ENCODE data around the gene TSPEAR.
"Not testable (repeated sequence)": the region's sequence is repeated elsewhere in the genome, so short reads cannot be mapped to it uniquely, and the experiment has no call there.

Gene TSPEAR

GRCh38 chr21:44697811-44698734 lies 13.3 kb downstream of the TSPEAR start:
- Histone ChIP-seq H3K27me3 (ENCODE audit: control insufficient read depth in 1 of 2, insufficient read depth in 2 of 2, low read length in 2 of 2) (peaks cover 5 to 51% of the 10 kb centered on the region in 2 donors), H3K36me3 (ENCODE audit: insufficient read depth, low read length) (no peaks in the 10 kb centered on the region), H3K4me1 (ENCODE audit: insufficient read depth, low read length) (no peaks in the 10 kb centered on the region), H3K27ac (ENCODE audit: low read depth, low read length) (no peak overlapping the region), H3K9ac (ENCODE audit: low read length) (no peak overlapping the region), H3K9me3 (ENCODE audit: low read length) (no peaks in the 10 kb centered on the region), H3K4me3 (ENCODE audit: low read depth in 1 of 2, low read length in 2 of 2) (no peak overlapping the region)

- not testable (repeated sequence) for H3K4me1 ChIP-seq (ENCODE audit: insufficient read depth, low read length); H3K27ac ChIP-seq (ENCODE audit: low read depth, low read length); H3K4me3 ChIP-seq (ENCODE audit: low read depth in 1 of 2, low read length in 2 of 2); H3K9ac ChIP-seq (ENCODE audit: low read length); H3K9me3 ChIP-seq (ENCODE audit: low read length); H3K36me3 ChIP-seq (ENCODE audit: insufficient read depth, low read length)
- H3K27me3 ChIP-seq (ENCODE audit: control insufficient read depth in 1 of 2, insufficient read depth in 2 of 2, low read length in 2 of 2) = peaks cover 5 to 43% of the 10 kb centered on the region in 2 donors
Observed at GRCh38 chr21:44697172-44697810, 14.1 kb downstream of the TSPEAR start, which contains the start of gene KRTAP10-12. Gene KRTAP10-12 (plus strand): TSS chr21:44697172. CDS start chr21:44697202, 30 bp downstream.

GRCh38 chr21:44696572-44696971 lies 14.8 kb downstream of the TSPEAR start:
- Histone ChIP-seq H3K36me3 (ENCODE audit: insufficient read depth, low read length) (no peaks in the 10 kb centered on the region), H3K27ac (ENCODE audit: low read depth, low read length) (no peak overlapping the region), H3K27me3 (ENCODE audit: control insufficient read depth in 1 of 2, insufficient read depth in 2 of 2, low read length in 2 of 2) (peaks cover 5 to 36% of the 10 kb centered on the region in 2 donors)

GRCh38 chr21:44695641-44696040 lies 15.7 kb downstream of the TSPEAR start:
- H3K36me3 ChIP-seq (ENCODE audit: insufficient read depth, low read length) = no peaks in the 10 kb centered on the region
- H3K4me1 ChIP-seq (ENCODE audit: insufficient read depth, low read length) = no peaks in the 10 kb centered on the region
- no peak overlapping the region for H3K27ac ChIP-seq (ENCODE audit: low read depth, low read length)
- H3K4me3 ChIP-seq (ENCODE audit: low read depth in 1 of 2, low read length in 2 of 2) = no peak overlapping the region
- no peak overlapping the region for H3K9ac ChIP-seq (ENCODE audit: low read length)
- H3K27me3 ChIP-seq (ENCODE audit: control insufficient read depth in 1 of 2, insufficient read depth in 2 of 2, low read length in 2 of 2) = peaks cover 5 to 30% of the 10 kb centered on the region in 2 donors
- H3K9me3 ChIP-seq (ENCODE audit: low read length) = no peaks in the 10 kb centered on the region

More at GRCh38 chr21:44696572-44696971, 14.8 kb downstream of the TSPEAR start:
- Histone ChIP-seq H3K9ac (ENCODE audit: low read length) (no peak overlapping the region), H3K4me3 (ENCODE audit: low read depth in 1 of 2, low read length in 2 of 2) (no peak overlapping the region), H3K9me3 (ENCODE audit: low read length) (no peaks in the 10 kb centered on the region), H3K4me1 (ENCODE audit: insufficient read depth, low read length) (no peaks in the 10 kb centered on the region)

GRCh38 chr21:44695184-44695583 lies 16.2 kb downstream of the TSPEAR start:
- H3K4me1 ChIP-seq (ENCODE audit: insufficient read depth, low read length) = no peaks in the 10 kb centered on the region
- H3K36me3 ChIP-seq (ENCODE audit: insufficient read depth, low read length) = no peaks in the 10 kb centered on the region
- no peak overlapping the region for H3K9ac ChIP-seq (ENCODE audit: low read length)
- H3K4me3 ChIP-seq (ENCODE audit: low read depth in 1 of 2, low read length in 2 of 2) = no peak overlapping the region
- H3K27ac ChIP-seq (ENCODE audit: low read depth, low read length) = no peak overlapping the region
- H3K27me3 ChIP-seq (ENCODE audit: control insufficient read depth in 1 of 2, insufficient read depth in 2 of 2, low read length in 2 of 2) = peaks cover 3 to 26% of the 10 kb centered on the region in 2 donors
- H3K9me3 ChIP-seq (ENCODE audit: low read length) = no peaks in the 10 kb centered on the region

GRCh38 chr21:44694776-44695175 lies 16.6 kb downstream of the TSPEAR start:
- H3K27ac ChIP-seq (ENCODE audit: low read depth, low read length) = no peak overlapping the region
- H3K9ac ChIP-seq (ENCODE audit: low read length) = no peak overlapping the region
- H3K36me3 ChIP-seq (ENCODE audit: insufficient read depth, low read length) = no peaks in the 10 kb centered on the region
- H3K9me3 ChIP-seq (ENCODE audit: low read length) = no peaks in the 10 kb centered on the region
- H3K4me1 ChIP-seq (ENCODE audit: insufficient read depth, low read length) = no peaks in the 10 kb centered on the region
- peaks cover 0 to 23% of the 10 kb centered on the region in 2 donors for H3K27me3 ChIP-seq (ENCODE audit: control insufficient read depth in 1 of 2, insufficient read depth in 2 of 2, low read length in 2 of 2)
- H3K4me3 ChIP-seq (ENCODE audit: low read depth in 1 of 2, low read length in 2 of 2) = no peak overlapping the region

- no peak overlapping the region for H3K27ac ChIP-seq (ENCODE audit: low read depth, low read length)
- H3K27me3 ChIP-seq (ENCODE audit: control insufficient read depth in 1 of 2, insufficient read depth in 2 of 2, low read length in 2 of 2) = peaks cover 0 to 5% of the 10 kb centered on the region in 2 donors
- H3K4me3 ChIP-seq (ENCODE audit: low read depth in 1 of 2, low read length in 2 of 2) = no peak overlapping the region
- H3K36me3 ChIP-seq (ENCODE audit: insufficient read depth, low read length) = no peaks in the 10 kb centered on the region
- no peak overlapping the region for H3K9ac ChIP-seq (ENCODE audit: low read length)
- no peaks in the 10 kb centered on the region for H3K9me3 ChIP-seq (ENCODE audit: low read length)
- no peaks in the 10 kb centered on the region for H3K4me1 ChIP-seq (ENCODE audit: insufficient read depth, low read length)
Observed at GRCh38 chr21:44692798-44693512, 18.4 kb downstream of the TSPEAR start.

GRCh38 chr21:44691686-44692085 lies 19.7 kb downstream of the TSPEAR start:
- Histone ChIP-seq H3K27me3 (ENCODE audit: control insufficient read depth in 1 of 2, insufficient read depth in 2 of 2, low read length in 2 of 2) (no peaks in the 10 kb centered on the region), H3K4me3 (ENCODE audit: low read depth in 1 of 2, low read length in 2 of 2) (no peak overlapping the region), H3K4me1 (ENCODE audit: insufficient read depth, low read length) (no peaks in the 10 kb centered on the region), H3K36me3 (ENCODE audit: insufficient read depth, low read length) (no peaks in the 10 kb centered on the region), H3K9ac (ENCODE audit: low read length) (no peak overlapping the region), H3K9me3 (ENCODE audit: low read length) (no peaks in the 10 kb centered on the region), H3K27ac (ENCODE audit: low read depth, low read length) (no peak overlapping the region)

GRCh38 chr21:44689740-44690139 lies 21.6 kb downstream of the TSPEAR start:
- H3K9me3 ChIP-seq (ENCODE audit: low read length); H3K36me3 ChIP-seq (ENCODE audit: insufficient read depth, low read length); H3K4me3 ChIP-seq (ENCODE audit: low read depth in 1 of 2, low read length in 2 of 2); H3K27me3 ChIP-seq (ENCODE audit: control insufficient read depth in 1 of 2, insufficient read depth in 2 of 2, low read length in 2 of 2); H3K4me1 ChIP-seq (ENCODE audit: insufficient read depth, low read length); H3K9ac ChIP-seq (ENCODE audit: low read length); H3K27ac ChIP-seq (ENCODE audit: low read depth, low read length): not testable (repeated sequence)

GRCh38 chr21:44687671-44688070 lies 23.7 kb downstream of the TSPEAR start:
- no peaks in the 10 kb centered on the region for H3K36me3 ChIP-seq (ENCODE audit: insufficient read depth, low read length)
- H3K9ac ChIP-seq (ENCODE audit: low read length) = no peak overlapping the region
- H3K4me1 ChIP-seq (ENCODE audit: insufficient read depth, low read length) = no peaks in the 10 kb centered on the region
- no peaks in the 10 kb centered on the region for H3K27me3 ChIP-seq (ENCODE audit: control insufficient read depth in 1 of 2, insufficient read depth in 2 of 2, low read length in 2 of 2)
- no peaks in the 10 kb centered on the region for H3K9me3 ChIP-seq (ENCODE audit: low read length)
- H3K27ac ChIP-seq (ENCODE audit: low read depth, low read length) = no peak overlapping the region
- no peak overlapping the region for H3K4me3 ChIP-seq (ENCODE audit: low read depth in 1 of 2, low read length in 2 of 2)

GRCh38 chr21:44686843-44687561 lies 24.4 kb downstream of the TSPEAR start:
- no peaks in the 10 kb centered on the region for H3K27me3 ChIP-seq (ENCODE audit: control insufficient read depth in 1 of 2, insufficient read depth in 2 of 2, low read length in 2 of 2)

More at GRCh38 chr21:44686843-44687561, 24.4 kb downstream of the TSPEAR start:
- Histone ChIP-seq H3K9ac (ENCODE audit: low read length) (no peak overlapping the region), H3K27ac (ENCODE audit: low read depth, low read length) (no peak overlapping the region), H3K4me3 (ENCODE audit: low read depth in 1 of 2, low read length in 2 of 2) (no peak overlapping the region), H3K4me1 (ENCODE audit: insufficient read depth, low read length) (no peaks in the 10 kb centered on the region), H3K36me3 (ENCODE audit: insufficient read depth, low read length) (no peaks in the 10 kb centered on the region), H3K9me3 (ENCODE audit: low read length) (no peaks in the 10 kb centered on the region)

Data from muscle layer of colon (tissue), 2 donors.